ENCODE results near the gene ATP6V1G3.

ATP6V1G3 gene

DNA sequence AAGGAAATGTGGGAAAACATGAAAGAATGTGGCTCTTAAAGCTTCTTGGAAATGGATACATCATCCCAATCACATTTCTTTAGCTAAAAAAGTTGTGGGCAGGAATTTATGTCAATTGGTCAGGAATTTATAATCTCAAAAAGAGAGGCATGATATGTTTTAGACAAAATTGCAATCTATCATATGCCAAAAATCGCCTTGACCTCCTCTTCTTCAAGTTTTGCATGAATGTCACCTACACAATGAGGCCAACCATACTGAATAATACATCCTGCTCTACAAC lies 42.4 kb downstream of the ATP6V1G3 start:
- no peak overlapping the region for H3K27ac ChIP-seq (ENCODE audit: low read depth in 2 of 2, low read length in 2 of 2)
- H3K9ac ChIP-seq (ENCODE audit: low read depth in 1 of 2, low read length in 2 of 2): no peak overlapping the region
- H3K9me3 ChIP-seq (ENCODE audit: control insufficient read depth in 2 of 2, low read length in 2 of 2): no peaks in the 10 kb centered on the region
- no peaks in the 10 kb centered on the region for H3K4me1 ChIP-seq (ENCODE audit: control insufficient read depth in 2 of 2, insufficient read depth in 2 of 2, low read length in 2 of 2)
- H3K4me3 ChIP-seq (ENCODE audit: low read length in 2 of 2): no peak overlapping the region
- no peaks in the 10 kb centered on the region for H3K27me3 ChIP-seq (ENCODE audit: control insufficient read depth in 2 of 2, insufficient read depth in 2 of 2, low read length in 2 of 2)
- no peaks in the 10 kb centered on the region for H3K36me3 ChIP-seq (ENCODE audit: control insufficient read depth in 2 of 2, insufficient read depth in 2 of 2, low read length in 2 of 2)

DNA sequence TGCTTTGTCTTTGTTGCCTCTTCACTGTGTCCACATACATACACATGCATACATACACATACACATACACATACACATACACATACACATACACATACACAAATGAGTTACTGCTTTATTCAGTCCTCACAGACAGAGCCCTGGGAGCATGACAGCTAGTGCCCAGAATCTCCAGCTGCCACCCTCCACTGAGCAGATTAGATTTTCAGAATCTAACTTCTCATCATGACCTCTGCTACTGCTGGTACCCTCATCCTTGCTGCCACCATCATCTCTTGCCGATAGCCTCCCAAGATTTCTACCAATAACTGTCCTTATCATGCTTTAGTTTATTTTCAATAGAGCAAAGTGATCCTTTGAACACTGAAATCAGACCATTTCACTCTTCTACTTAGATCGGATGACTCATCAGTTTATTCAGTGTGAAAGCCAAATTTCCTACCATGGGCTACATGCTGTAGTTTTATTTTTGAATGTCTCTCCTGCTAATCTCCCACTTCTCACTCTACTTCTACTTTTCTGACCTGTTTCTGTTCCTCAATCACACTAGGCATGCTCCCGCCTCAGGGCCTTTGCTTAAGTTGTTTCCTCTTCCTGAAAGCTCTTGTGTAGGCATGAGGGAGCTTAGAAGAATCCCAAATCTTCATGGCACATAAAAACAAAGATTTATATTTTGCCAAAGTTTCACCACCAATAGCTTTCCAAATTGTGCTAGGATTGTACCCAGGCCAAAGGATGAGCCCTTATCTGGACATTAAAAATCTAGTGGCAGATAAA lies 43.0 kb downstream of the ATP6V1G3 start:
- no peaks in the 10 kb centered on the region for H3K36me3 ChIP-seq (ENCODE audit: control insufficient read depth in 2 of 2, insufficient read depth in 2 of 2, low read length in 2 of 2)
- no peaks in the 10 kb centered on the region for H3K9me3 ChIP-seq (ENCODE audit: control insufficient read depth in 2 of 2, low read length in 2 of 2)
- H3K4me3 ChIP-seq (ENCODE audit: low read length in 2 of 2): no peak overlapping the region
- no peak overlapping the region for H3K9ac ChIP-seq (ENCODE audit: low read depth in 1 of 2, low read length in 2 of 2)
- H3K4me1 ChIP-seq (ENCODE audit: control insufficient read depth in 2 of 2, insufficient read depth in 2 of 2, low read length in 2 of 2): no peaks in the 10 kb centered on the region
- no peak overlapping the region for H3K27ac ChIP-seq (ENCODE audit: low read depth in 2 of 2, low read length in 2 of 2)
- no peaks in the 10 kb centered on the region for H3K27me3 ChIP-seq (ENCODE audit: control insufficient read depth in 2 of 2, insufficient read depth in 2 of 2, low read length in 2 of 2)

DNA sequence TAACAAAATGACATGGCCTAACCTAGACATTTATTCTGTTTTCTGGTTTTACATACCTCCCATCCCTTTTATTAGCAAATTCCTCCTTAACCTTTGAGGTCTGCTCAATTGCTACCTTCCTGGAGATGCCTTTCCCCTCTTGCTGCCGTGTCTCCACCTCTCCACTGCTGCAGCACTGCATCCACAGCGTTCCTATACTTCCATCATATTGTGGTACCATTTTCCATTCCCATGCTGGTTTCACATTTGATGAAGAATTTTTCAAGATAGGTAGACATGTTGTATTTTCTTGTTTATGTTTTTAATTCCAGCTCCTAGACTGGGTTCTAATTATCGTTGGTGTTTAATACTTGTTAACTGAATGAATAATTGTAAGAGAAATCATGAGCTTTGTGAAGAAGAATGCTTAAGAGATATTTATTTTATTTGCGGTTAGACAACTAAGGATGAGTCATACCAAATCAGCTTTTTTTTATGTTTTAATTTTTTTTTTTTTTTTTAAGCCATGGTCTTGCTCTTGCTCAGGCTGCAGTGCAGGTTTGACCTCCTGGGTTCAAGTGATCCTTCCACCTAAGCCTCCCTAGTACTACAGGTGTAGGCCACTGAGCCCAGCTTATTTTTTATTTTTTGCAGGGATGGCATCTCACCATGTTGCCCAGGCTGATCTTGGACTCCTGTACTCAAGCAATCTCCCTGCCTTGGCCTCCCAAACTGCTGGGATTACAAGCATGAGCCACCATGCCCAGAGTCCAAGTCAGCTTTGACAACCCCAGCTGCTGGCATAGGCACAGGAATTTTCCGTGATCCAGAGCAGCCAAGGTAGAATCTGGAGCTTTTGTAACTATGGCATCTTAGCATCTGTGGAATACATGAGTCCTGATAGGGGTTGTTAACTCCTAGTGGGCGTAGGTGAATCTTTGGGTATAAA lies 44.0 kb downstream of the ATP6V1G3 start:
- H3K4me1 ChIP-seq (ENCODE audit: control insufficient read depth in 2 of 2, insufficient read depth in 2 of 2, low read length in 2 of 2): no peaks in the 10 kb centered on the region
- H3K27me3 ChIP-seq (ENCODE audit: control insufficient read depth in 2 of 2, insufficient read depth in 2 of 2, low read length in 2 of 2): no peaks in the 10 kb centered on the region
- no peaks in the 10 kb centered on the region for H3K36me3 ChIP-seq (ENCODE audit: control insufficient read depth in 2 of 2, insufficient read depth in 2 of 2, low read length in 2 of 2)
- no peak overlapping the region for H3K27ac ChIP-seq (ENCODE audit: low read depth in 2 of 2, low read length in 2 of 2)
- no peaks in the 10 kb centered on the region for H3K9me3 ChIP-seq (ENCODE audit: control insufficient read depth in 2 of 2, low read length in 2 of 2)
- H3K9ac ChIP-seq (ENCODE audit: low read depth in 1 of 2, low read length in 2 of 2): no peak overlapping the region
- no peak overlapping the region for H3K4me3 ChIP-seq (ENCODE audit: low read length in 2 of 2)

DNA sequence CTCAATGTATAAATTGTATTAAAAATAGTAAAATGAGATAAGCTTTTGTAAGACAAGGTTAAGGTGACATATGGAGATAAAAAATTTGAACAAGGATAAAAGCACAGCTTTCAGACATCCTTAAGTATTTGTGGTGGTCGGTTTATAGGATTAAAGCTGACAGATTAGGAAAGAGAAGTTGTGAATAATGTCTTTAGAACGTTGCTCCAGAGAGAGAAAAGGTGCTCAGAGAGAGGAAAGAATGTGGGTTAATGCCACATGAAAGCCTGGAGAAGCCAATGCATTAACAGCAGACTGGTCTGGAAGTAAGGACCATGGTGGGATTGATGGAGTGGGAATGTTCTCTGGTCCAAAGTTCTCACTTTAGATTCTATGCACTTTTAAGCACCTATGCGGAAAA lies 44.8 kb downstream of the ATP6V1G3 start:
- no peak overlapping the region for H3K27ac ChIP-seq (ENCODE audit: low read depth in 2 of 2, low read length in 2 of 2)
- no peaks in the 10 kb centered on the region for H3K9me3 ChIP-seq (ENCODE audit: control insufficient read depth in 2 of 2, low read length in 2 of 2)
- H3K4me3 ChIP-seq (ENCODE audit: low read length in 2 of 2): no peak overlapping the region
- H3K27me3 ChIP-seq (ENCODE audit: control insufficient read depth in 2 of 2, insufficient read depth in 2 of 2, low read length in 2 of 2): no peaks in the 10 kb centered on the region
- no peak overlapping the region for H3K9ac ChIP-seq (ENCODE audit: low read depth in 1 of 2, low read length in 2 of 2)
- H3K36me3 ChIP-seq (ENCODE audit: control insufficient read depth in 2 of 2, insufficient read depth in 2 of 2, low read length in 2 of 2): no peaks in the 10 kb centered on the region
- no peaks in the 10 kb centered on the region for H3K4me1 ChIP-seq (ENCODE audit: control insufficient read depth in 2 of 2, insufficient read depth in 2 of 2, low read length in 2 of 2)

DNA sequence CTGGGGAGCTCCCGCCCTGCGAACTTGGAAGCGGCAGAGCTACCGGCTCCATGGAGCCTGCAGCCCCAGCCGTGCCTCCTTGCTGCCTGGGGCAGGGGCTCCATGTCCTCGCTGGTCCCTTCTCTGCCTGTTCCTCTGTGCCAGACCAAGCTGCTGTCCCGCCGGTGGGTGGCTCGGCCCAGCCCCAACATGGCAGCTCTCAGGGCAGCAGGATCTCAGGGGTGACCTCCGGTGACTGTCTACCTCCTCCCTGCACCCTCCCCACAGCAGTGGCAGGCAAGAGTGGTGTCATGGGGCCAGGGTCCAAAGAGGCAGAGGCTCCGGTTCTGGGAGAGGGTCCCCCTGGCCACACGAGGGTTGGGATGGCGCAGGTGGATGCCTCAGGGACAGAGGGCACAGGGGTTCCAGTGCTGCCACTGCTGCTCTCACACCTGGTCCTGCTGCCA lies 45.8 kb downstream of the ATP6V1G3 start:
- Histone ChIP-seq H3K27me3 (ENCODE audit: control insufficient read depth in 2 of 2, insufficient read depth in 2 of 2, low read length in 2 of 2) (no peaks in the 10 kb centered on the region), H3K4me3 (ENCODE audit: low read length in 2 of 2) (no peak overlapping the region), H3K9ac (ENCODE audit: low read depth in 1 of 2, low read length in 2 of 2) (no peak overlapping the region), H3K27ac (ENCODE audit: low read depth in 2 of 2, low read length in 2 of 2) (no peak overlapping the region), H3K9me3 (ENCODE audit: control insufficient read depth in 2 of 2, low read length in 2 of 2) (no peaks in the 10 kb centered on the region), H3K4me1 (ENCODE audit: control insufficient read depth in 2 of 2, insufficient read depth in 2 of 2, low read length in 2 of 2) (no peaks in the 10 kb centered on the region), H3K36me3 (ENCODE audit: control insufficient read depth in 2 of 2, insufficient read depth in 2 of 2, low read length in 2 of 2) (no peaks in the 10 kb centered on the region)

DNA sequence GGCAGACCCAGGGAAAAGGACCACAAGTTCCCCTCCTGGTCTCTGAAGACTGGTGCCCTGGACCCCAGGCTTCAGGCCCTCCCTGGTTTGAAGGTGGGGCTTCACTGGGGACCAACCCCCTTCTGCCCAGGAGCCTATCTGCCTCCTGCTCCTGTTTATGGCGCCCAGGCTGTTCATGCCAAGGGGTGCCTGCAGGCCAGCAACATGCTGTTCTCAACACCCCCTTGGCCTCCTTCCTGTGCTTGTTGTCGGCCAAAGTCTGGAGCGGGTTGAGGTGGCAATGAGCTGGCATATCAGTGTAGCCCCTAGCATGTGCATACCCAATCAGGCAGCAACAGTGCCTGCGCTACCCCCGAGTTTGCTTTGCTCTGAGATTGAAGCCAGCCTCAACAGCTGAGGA lies 46.3 kb downstream of the ATP6V1G3 start:
- no peaks in the 10 kb centered on the region for H3K9me3 ChIP-seq (ENCODE audit: control insufficient read depth in 2 of 2, low read length in 2 of 2)
- no peak overlapping the region for H3K9ac ChIP-seq (ENCODE audit: low read depth in 1 of 2, low read length in 2 of 2)
- H3K4me3 ChIP-seq (ENCODE audit: low read length in 2 of 2): no peak overlapping the region
- no peaks in the 10 kb centered on the region for H3K27me3 ChIP-seq (ENCODE audit: control insufficient read depth in 2 of 2, insufficient read depth in 2 of 2, low read length in 2 of 2)
- H3K36me3 ChIP-seq (ENCODE audit: control insufficient read depth in 2 of 2, insufficient read depth in 2 of 2, low read length in 2 of 2): no peaks in the 10 kb centered on the region
- H3K27ac ChIP-seq (ENCODE audit: low read depth in 2 of 2, low read length in 2 of 2): no peak overlapping the region
- H3K4me1 ChIP-seq (ENCODE audit: control insufficient read depth in 2 of 2, insufficient read depth in 2 of 2, low read length in 2 of 2): no peaks in the 10 kb centered on the region

DNA sequence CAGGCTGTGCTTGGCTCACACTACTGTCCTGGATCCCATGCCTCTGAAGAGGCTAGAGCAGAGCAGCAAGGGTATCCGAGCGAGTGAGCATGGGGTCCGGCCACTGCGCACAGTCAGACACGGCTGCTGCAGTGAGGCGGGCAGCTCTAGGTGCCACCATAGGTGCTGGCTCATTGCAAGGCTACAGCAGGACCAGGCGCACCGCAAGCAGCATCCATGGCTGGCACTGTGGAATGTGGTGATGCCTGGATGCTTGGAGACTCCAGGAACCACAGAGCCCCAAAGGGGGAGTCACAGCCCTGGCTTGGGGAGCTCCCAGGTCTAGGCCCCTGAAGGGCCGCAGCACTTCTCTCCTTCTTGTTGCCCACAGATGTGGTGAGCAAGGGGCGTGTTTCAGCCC lies 47.2 kb downstream of the ATP6V1G3 start:
- Histone ChIP-seq H3K27ac (ENCODE audit: low read depth in 2 of 2, low read length in 2 of 2) (no peak overlapping the region), H3K36me3 (ENCODE audit: control insufficient read depth in 2 of 2, insufficient read depth in 2 of 2, low read length in 2 of 2) (no peaks in the 10 kb centered on the region), H3K9ac (ENCODE audit: low read depth in 1 of 2, low read length in 2 of 2) (no peak overlapping the region), H3K4me3 (ENCODE audit: low read length in 2 of 2) (no peak overlapping the region), H3K4me1 (ENCODE audit: control insufficient read depth in 2 of 2, insufficient read depth in 2 of 2, low read length in 2 of 2) (no peaks in the 10 kb centered on the region), H3K27me3 (ENCODE audit: control insufficient read depth in 2 of 2, insufficient read depth in 2 of 2, low read length in 2 of 2) (no peaks in the 10 kb centered on the region), H3K9me3 (ENCODE audit: control insufficient read depth in 2 of 2, low read length in 2 of 2) (no peaks in the 10 kb centered on the region)

DNA sequence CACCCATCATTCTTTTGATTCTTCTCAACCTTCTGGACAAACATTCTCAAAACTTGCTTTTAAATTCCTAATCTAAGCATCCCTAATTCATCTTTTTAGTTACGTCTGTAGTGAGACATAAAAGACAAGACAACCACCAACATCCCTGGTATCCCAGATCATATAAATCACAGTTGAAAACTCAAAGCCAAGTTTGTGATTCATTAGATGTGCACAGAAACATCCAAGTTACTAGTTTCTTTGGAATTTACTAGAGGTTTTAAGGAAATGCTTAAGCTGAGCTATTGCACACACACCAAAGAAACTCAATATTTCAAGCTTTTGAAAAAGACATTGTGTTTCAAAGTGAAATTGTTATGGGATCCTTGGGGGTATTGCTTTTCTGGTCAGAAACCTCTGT lies 47.6 kb downstream of the ATP6V1G3 start:
- Histone ChIP-seq H3K9me3 (ENCODE audit: control insufficient read depth in 2 of 2, low read length in 2 of 2) (no peaks in the 10 kb centered on the region), H3K4me1 (ENCODE audit: control insufficient read depth in 2 of 2, insufficient read depth in 2 of 2, low read length in 2 of 2) (no peaks in the 10 kb centered on the region), H3K27me3 (ENCODE audit: control insufficient read depth in 2 of 2, insufficient read depth in 2 of 2, low read length in 2 of 2) (no peaks in the 10 kb centered on the region), H3K36me3 (ENCODE audit: control insufficient read depth in 2 of 2, insufficient read depth in 2 of 2, low read length in 2 of 2) (no peaks in the 10 kb centered on the region), H3K4me3 (ENCODE audit: low read length in 2 of 2) (no peak overlapping the region), H3K9ac (ENCODE audit: low read depth in 1 of 2, low read length in 2 of 2) (no peak overlapping the region), H3K27ac (ENCODE audit: low read depth in 2 of 2, low read length in 2 of 2) (no peak overlapping the region)

DNA sequence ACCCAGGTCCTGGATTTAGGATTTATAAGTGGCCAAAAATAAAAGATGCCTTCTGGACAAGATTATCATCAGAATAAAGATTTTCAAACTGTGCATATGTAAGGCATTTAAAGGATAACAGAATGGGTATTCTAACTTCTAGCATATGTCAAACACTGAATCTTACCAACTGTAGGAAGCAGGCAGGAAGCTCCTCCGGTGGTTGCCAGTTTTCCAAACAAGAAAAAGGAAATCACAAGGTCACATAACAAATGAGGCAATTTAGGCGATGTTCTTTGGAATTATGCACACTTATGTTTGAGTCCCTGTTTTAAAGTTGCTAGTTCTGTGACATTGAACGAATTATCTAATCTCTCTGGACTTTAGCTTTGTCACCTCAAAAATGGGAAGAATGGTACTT lies 48.9 kb downstream of the ATP6V1G3 start:
- no peaks in the 10 kb centered on the region for H3K36me3 ChIP-seq (ENCODE audit: control insufficient read depth in 2 of 2, insufficient read depth in 2 of 2, low read length in 2 of 2)
- no peak overlapping the region for H3K9ac ChIP-seq (ENCODE audit: low read depth in 1 of 2, low read length in 2 of 2)
- H3K4me3 ChIP-seq (ENCODE audit: low read length in 2 of 2): no peak overlapping the region
- no peaks in the 10 kb centered on the region for H3K9me3 ChIP-seq (ENCODE audit: control insufficient read depth in 2 of 2, low read length in 2 of 2)
- H3K27me3 ChIP-seq (ENCODE audit: control insufficient read depth in 2 of 2, insufficient read depth in 2 of 2, low read length in 2 of 2): no peaks in the 10 kb centered on the region
- H3K27ac ChIP-seq (ENCODE audit: low read depth in 2 of 2, low read length in 2 of 2): no peak overlapping the region
- H3K4me1 ChIP-seq (ENCODE audit: control insufficient read depth in 2 of 2, insufficient read depth in 2 of 2, low read length in 2 of 2): no peaks in the 10 kb centered on the region

DNA sequence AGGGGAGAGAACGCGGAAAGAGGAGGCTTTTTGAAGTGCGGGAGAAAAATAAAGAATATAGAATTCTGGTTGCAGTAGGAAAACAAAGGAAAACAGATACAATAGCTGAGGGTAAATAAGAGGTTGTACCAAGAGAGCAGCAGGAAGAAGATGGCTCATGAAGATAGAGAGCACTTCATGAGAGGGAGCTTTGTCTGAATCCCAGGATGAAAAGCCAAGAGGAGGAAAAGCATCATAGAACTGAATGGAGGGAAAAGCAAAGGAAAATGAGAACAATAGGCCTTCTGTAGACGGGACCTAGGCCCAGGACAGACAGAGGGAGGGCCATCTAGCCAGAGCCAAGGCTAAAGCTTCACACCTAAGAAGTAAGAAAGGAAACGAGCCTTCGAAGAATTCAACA lies 49.5 kb downstream of the ATP6V1G3 start:
- Histone ChIP-seq H3K36me3 (ENCODE audit: control insufficient read depth in 2 of 2, insufficient read depth in 2 of 2, low read length in 2 of 2) (no peaks in the 10 kb centered on the region), H3K27ac (ENCODE audit: low read depth in 2 of 2, low read length in 2 of 2) (no peak overlapping the region), H3K9ac (ENCODE audit: low read depth in 1 of 2, low read length in 2 of 2) (no peak overlapping the region), H3K4me1 (ENCODE audit: control insufficient read depth in 2 of 2, insufficient read depth in 2 of 2, low read length in 2 of 2) (no peaks in the 10 kb centered on the region), H3K4me3 (ENCODE audit: low read length in 2 of 2) (no peak overlapping the region), H3K9me3 (ENCODE audit: control insufficient read depth in 2 of 2, low read length in 2 of 2) (no peaks in the 10 kb centered on the region), H3K27me3 (ENCODE audit: control insufficient read depth in 2 of 2, insufficient read depth in 2 of 2, low read length in 2 of 2) (no peaks in the 10 kb centered on the region)

Measured in mucosa of rectum (tissue), 2 donors.